Smooth muscle cell (in vitro differentiated cells): ENCODE data around the gene APBB2. TPM values are rescaled to one million over a fixed set of nuclear protein-coding genes. Genes with fewer than 3 reads are reported as not detected.

Experiments
- DNase-seq: peaks from one replicate; lab custom pipeline; 2025; ENCODE audit not compliant: unreplicated experiment; lab: John Stamatoyannopoulos, UW
- H2AFZ ChIP-seq: fragments of 200-600 bp; sonication (generic); 2 replicates; pipeline ENCODE4 v1.6.0; 2016; ENCODE audit warnings: antibody characterized with exemption, low read depth, mild to moderate bottlenecking
- H3F3A ChIP-seq: fragments of 200-600 bp; sonication (generic); 2 replicates; pipeline ENCODE4 v1.6.0; 2017; ENCODE audit warnings: antibody characterized with exemption, low read depth
- H3K27ac ChIP-seq: fragments of 200-600 bp; sonication (generic); 2 replicates; pipeline ENCODE4 v1.5.1; 2016; ENCODE audit warnings: low read depth, mild to moderate bottlenecking
- H3K27me3 ChIP-seq: fragments of 200-600 bp; sonication (generic); 2 replicates; pipeline ENCODE4 v1.6.1; 2016; ENCODE audit warnings: low read depth, mild to moderate bottlenecking
- H3K36me3 ChIP-seq: fragments of 200-600 bp; sonication (generic); 2 replicates; pipeline ENCODE4 v1.5.1; 2016; ENCODE audit warnings: low read depth
- H3K4me1 ChIP-seq: fragments of 200-600 bp; sonication (generic); 2 replicates; pipeline ENCODE4 v1.5.1; 2016; ENCODE audit warnings: low read depth
- H3K4me2 ChIP-seq: fragments of 200-600 bp; sonication (generic); 2 replicates; pipeline ENCODE4 v1.6.0; 2016; ENCODE audit warnings: mild to moderate bottlenecking
- H3K4me3 ChIP-seq: fragments of 200-600 bp; sonication (generic); 2 replicates; pipeline ENCODE4 v1.5.1; 2016; ENCODE audit warnings: mild to moderate bottlenecking
- H3K79me2 ChIP-seq: fragments of 200-600 bp; sonication (generic); 2 replicates; pipeline ENCODE4 v1.6.0; 2016; ENCODE audit warnings: low read depth, mild to moderate bottlenecking
- H3K9ac ChIP-seq: fragments of 200-600 bp; sonication (generic); 2 replicates; pipeline ENCODE4 v1.6.0; 2016; ENCODE audit warnings: low read depth
- H3K9me3 ChIP-seq: fragments of 200-600 bp; sonication (generic); replicated peaks from 2 replicates; pipeline ENCODE4 v1.5.1; 2016; ENCODE audit warnings: low read depth
- H4K20me1 ChIP-seq: fragments of 200-600 bp; sonication (generic); 2 replicates; pipeline ENCODE4 v1.6.0; 2016; ENCODE audit warnings: low read depth
- WGBS: methylation state at CpG from one replicate; pipeline ENCODE4 v1.1.7; 2016; ENCODE audit warnings: low lambda C conversion rate; 5-methylcytosine and 5-hydroxymethylcytosine counted together
- polyA plus RNA-seq: library from polyadenylated mRNA; unstranded; fragments of >200 nt; fragmentation: Nextera tagmentation; extraction: Ambion mirVana; gene quantifications from 2 replicates; pipeline ENCODE4 v1.2.1, GENCODE V29; 2016
- total RNA-seq: library from RNA; depleted of rRNA; stranded (reverse); fragments of >200 nt; gene quantifications from 2 replicates; pipeline ENCODE4 v1.2.3, GENCODE V29; 2014
- TF ChIP-seq, protein P1 (sequence below): fragments of 200-600 bp; sonication (generic); IDR thresholded peaks from 2 replicates; pipeline ENCODE4 v1.5.1; 2017; ENCODE audit warnings: borderline replicate concordance, mild to moderate bottlenecking, antibody characterized with exemption; ENCODE audit not compliant: insufficient read depth, poor library complexity, severe bottlenecking

APBB2 gene
- total and polyA plus RNA-seq, 2 experiments from 2014 or later, result 22.1 to 60.9 TPM

DNA sequence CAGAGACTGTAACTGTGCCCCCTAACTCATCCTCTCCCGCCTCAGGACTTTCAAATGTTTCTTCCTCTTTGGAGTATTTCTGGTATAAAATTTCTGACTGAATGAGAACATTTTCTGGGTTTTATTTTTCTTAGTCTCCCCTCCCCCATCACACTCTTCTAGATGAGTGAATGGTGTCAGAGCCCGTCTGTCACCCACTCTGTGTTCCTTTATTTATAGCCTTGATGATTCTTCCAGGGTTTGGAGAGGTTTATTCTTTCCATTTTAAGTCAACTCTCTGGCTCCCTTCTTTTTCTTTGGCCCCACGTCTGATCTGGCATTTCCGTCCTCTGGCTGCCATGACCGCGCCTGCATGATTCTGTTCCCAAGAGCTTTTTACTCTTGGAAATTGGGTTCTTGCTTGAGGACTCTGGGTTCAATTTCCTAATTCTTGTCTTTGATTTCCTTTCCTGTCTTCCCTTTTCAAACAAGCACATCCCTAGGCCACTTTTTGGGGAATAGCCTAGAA lies 335.7 kb downstream of the APBB2 start:
- no peaks in the 10 kb centered on the region for H3K36me3 ChIP-seq
- H4K20me1 ChIP-seq, result no peaks in the 10 kb centered on the region
- no peaks in the 10 kb centered on the region for H3K79me2 ChIP-seq
- no peaks in the 10 kb centered on the region for H3K27me3 ChIP-seq
- H3K9me3 ChIP-seq, result no peaks in the 10 kb centered on the region
- no peak overlapping the region for H2AFZ ChIP-seq
- H3F3A ChIP-seq, result no peaks in the 10 kb centered on the region
- H3K4me1 ChIP-seq, result peaks cover 4% of the 10 kb centered on the region
- no peak overlapping the region for H3K9ac ChIP-seq
- no peak overlapping the region for H3K27ac ChIP-seq
- TF ChIP-seq, protein P1, sequence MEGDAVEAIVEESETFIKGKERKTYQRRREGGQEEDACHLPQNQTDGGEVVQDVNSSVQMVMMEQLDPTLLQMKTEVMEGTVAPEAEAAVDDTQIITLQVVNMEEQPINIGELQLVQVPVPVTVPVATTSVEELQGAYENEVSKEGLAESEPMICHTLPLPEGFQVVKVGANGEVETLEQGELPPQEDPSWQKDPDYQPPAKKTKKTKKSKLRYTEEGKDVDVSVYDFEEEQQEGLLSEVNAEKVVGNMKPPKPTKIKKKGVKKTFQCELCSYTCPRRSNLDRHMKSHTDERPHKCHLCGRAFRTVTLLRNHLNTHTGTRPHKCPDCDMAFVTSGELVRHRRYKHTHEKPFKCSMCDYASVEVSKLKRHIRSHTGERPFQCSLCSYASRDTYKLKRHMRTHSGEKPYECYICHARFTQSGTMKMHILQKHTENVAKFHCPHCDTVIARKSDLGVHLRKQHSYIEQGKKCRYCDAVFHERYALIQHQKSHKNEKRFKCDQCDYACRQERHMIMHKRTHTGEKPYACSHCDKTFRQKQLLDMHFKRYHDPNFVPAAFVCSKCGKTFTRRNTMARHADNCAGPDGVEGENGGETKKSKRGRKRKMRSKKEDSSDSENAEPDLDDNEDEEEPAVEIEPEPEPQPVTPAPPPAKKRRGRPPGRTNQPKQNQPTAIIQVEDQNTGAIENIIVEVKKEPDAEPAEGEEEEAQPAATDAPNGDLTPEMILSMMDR, result no peak
- 96% methylated on average over 6 of the region's 6 CpGs for WGBS
- no peak overlapping the region for H3K4me3 ChIP-seq
- H3K4me2 ChIP-seq, result no peak overlapping the region
- no peak for DNase-seq

DNA sequence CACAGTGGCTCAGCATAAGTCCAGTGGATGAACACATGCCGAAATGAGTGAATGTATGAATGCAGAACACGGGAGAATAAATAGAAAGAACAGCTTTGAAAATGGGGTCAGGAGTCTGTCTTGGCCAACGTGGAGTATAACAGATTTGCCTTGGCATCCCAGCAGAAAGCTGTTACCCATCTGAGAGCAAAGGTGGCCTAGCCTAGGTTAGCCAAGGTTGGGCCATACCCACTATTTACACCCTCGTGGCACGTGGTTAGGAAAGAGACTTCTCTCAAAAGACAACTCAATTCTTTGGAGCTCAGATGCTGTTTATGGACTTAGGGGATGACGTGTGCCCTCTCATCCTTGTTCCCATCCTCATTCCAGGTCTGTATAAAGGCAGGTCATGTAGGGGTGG lies 337.3 kb downstream of the APBB2 start:
- Histone ChIP-seq H3F3A (no peaks in the 10 kb centered on the region), H3K36me3 (no peaks in the 10 kb centered on the region), H4K20me1 (peaks cover 3% of the 10 kb centered on the region), H3K9me3 (no peaks in the 10 kb centered on the region), H2AFZ (no peak overlapping the region), H3K79me2 (no peaks in the 10 kb centered on the region), H3K27me3 (no peaks in the 10 kb centered on the region), H3K4me3 (no peak overlapping the region), H3K27ac (no peak overlapping the region), H3K4me2 (no peak overlapping the region), H3K9ac (no peak overlapping the region), H3K4me1 (peaks cover 4% of the 10 kb centered on the region)
- DNase-seq, result no peak
- 94% methylated on average over 6 of the region's 6 CpGs for WGBS
- TF ChIP-seq, protein P1, result no peak

GRCh38 chr4:40875507-40876150 lies 338.7 kb downstream of the APBB2 start:
- H3K9ac ChIP-seq, result no peak overlapping the region
- WGBS, result 98% methylated on average over 1 of the region's 1 CpG
- peaks cover 3% of the 10 kb centered on the region for H4K20me1 ChIP-seq
- H3K9me3 ChIP-seq, result no peaks in the 10 kb centered on the region
- peaks cover 4% of the 10 kb centered on the region for H3K4me1 ChIP-seq
- H2AFZ ChIP-seq, result no peak overlapping the region
- H3K27me3 ChIP-seq, result no peaks in the 10 kb centered on the region
- no peaks in the 10 kb centered on the region for H3K79me2 ChIP-seq
- H3K4me2 ChIP-seq, result no peak overlapping the region
- TF ChIP-seq, protein P1, result no peak
- DNase-seq, result no peak
- no peak overlapping the region for H3K4me3 ChIP-seq
- H3F3A ChIP-seq, result no peaks in the 10 kb centered on the region
- H3K36me3 ChIP-seq, result no peaks in the 10 kb centered on the region
- no peak overlapping the region for H3K27ac ChIP-seq

DNA sequence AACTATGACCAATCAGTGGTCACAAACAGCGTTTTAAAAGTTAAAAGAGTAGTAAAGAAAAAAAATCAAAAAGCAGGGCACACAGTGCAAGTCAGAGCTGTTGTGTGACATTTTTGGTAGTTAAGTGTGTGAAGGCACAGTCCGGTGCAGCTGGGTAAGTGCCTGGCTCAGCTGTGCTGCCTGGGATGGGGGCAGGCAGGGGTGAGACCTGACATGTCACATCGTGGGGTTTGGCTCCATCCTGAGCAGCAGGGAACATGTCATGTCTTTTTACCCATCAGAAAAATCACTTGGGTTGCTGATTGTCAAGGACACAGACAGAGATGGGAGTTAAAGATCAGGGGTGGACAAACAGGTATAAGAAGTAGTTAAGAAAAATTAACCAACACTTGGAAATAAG lies 339.4 kb downstream of the APBB2 start:
- H3K9ac ChIP-seq, result no peak overlapping the region
- H3K27me3 ChIP-seq, result no peaks in the 10 kb centered on the region
- H3K9me3 ChIP-seq, result no peaks in the 10 kb centered on the region
- H3K36me3 ChIP-seq, result no peaks in the 10 kb centered on the region
- TF ChIP-seq, protein P1, result no peak
- H3K27ac ChIP-seq, result no peak overlapping the region
- no peaks in the 10 kb centered on the region for H3K79me2 ChIP-seq
- peaks cover 3% of the 10 kb centered on the region for H4K20me1 ChIP-seq
- no peak overlapping the region for H3K4me3 ChIP-seq
- no peak overlapping the region for H3K4me2 ChIP-seq
- DNase-seq, result no peak
- 75% methylated on average over 3 of the region's 3 CpGs for WGBS
- H3F3A ChIP-seq, result no peaks in the 10 kb centered on the region
- no peak overlapping the region for H2AFZ ChIP-seq
- H3K4me1 ChIP-seq, result peaks cover 4% of the 10 kb centered on the region
